SK-N-MC (cell line): Measurements from ENCODE around the gene MET.

Experiments used
- EZH2 ChIP-seq: fragments of 200-600 bp; sonication (generic); IDR thresholded peaks from one replicate; pipeline ENCODE4 v1.6.1; 2017; ENCODE audit warnings: antibody characterized with exemption
- POLR2AphosphoS5 ChIP-seq: IDR thresholded peaks from 2 replicates; pipeline ENCODE4 v1.6.1; 2012; ENCODE audit warnings: mild to moderate bottlenecking, low read depth, low read length, borderline replicate concordance

DNA sequence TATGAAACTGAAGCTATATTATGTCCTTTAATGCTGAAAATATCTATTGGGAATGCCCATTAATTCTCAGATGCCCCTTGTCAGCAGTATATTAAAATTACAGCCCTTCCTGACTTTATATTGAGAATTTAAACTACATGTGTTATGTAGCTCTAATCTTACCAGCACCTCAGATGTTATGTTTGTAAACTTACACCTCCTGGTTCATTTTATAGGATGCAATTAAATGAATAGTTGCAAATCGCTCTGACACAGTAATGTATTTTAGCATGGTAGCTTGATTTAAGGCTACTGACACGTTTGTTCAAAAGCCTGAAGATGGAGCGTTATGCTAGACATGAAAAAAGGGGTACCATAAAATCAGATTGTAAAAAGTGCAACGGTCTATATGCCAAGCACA is 35.0 kb upstream of the MET start:
- TF ChIP-seq EZH2 = no peak
- no peak for TF ChIP-seq POLR2AphosphoS5
